Natural killer cell (primary cell): ENCODE results near the gene CASQ2. TPM values are rescaled to one million over a fixed set of nuclear protein-coding genes. Genes with fewer than 3 reads are reported as not detected.

Experiments
- ATAC-seq, 3 donors: fragments of 150-1000 bp in 2 of 3; fragments of 200-7000 bp in 1 of 3; cut with Tn5 transposase; 1 replicate in 1 of 3; 2 replicates in 2 of 3; pipeline ENCODE4 v1.10.0; 2021; ENCODE audit warnings: mild to moderate bottlenecking in 2 of 3, moderate library complexity in 2 of 3
- DNase-seq, 2 donors: peaks; one replicate each; pipeline versions ENCODE4 v3.0.0 to v3.0.0-alpha.2; 2013 to 2021; ENCODE audit warnings: mixed read lengths in 1 of 2
- H3K27ac ChIP-seq: one replicate; pipeline ENCODE4 v1.5.1; 2013; ENCODE audit warnings: mild to moderate bottlenecking, low read length
- H3K27me3 ChIP-seq: one replicate; pipeline ENCODE4 v1.6.1; 2013; ENCODE audit warnings: low read length; ENCODE audit not compliant: control insufficient read depth, insufficient read depth
- H3K36me3 ChIP-seq: one replicate; pipeline ENCODE4 v1.6.1; 2013; ENCODE audit warnings: low read length; ENCODE audit not compliant: control insufficient read depth, insufficient read depth
- H3K4me1 ChIP-seq: one replicate; pipeline ENCODE4 v1.6.1; 2013; ENCODE audit warnings: low read length; ENCODE audit not compliant: control insufficient read depth, insufficient read depth
- H3K4me3 ChIP-seq: one replicate; pipeline ENCODE4 v1.5.1; 2013; ENCODE audit warnings: low read length
- H3K9me3 ChIP-seq: one replicate; pipeline ENCODE4 v1.6.1; 2013; ENCODE audit warnings: low read length; ENCODE audit not compliant: control insufficient read depth, insufficient read depth
- H3K27ac Mint-ChIP-seq, 2 donors: one replicate each; pipeline ENCODE4 v1.8.0; 2022; ENCODE audit warnings: mild to moderate bottlenecking in 2 of 2, mixed read lengths in 2 of 2, moderate library complexity in 1 of 2
- H3K27me3 Mint-ChIP-seq, 2 donors: one replicate each; pipeline ENCODE4 v1.8.0; 2022; ENCODE audit warnings: low read depth in 2 of 2, mixed read lengths in 2 of 2
- H3K36me3 Mint-ChIP-seq: one replicate; pipeline ENCODE4 v1.8.0; 2022; ENCODE audit warnings: mixed read lengths
- H3K4me1 Mint-ChIP-seq, 2 donors: one replicate each; pipeline ENCODE4 v1.8.0; 2022; ENCODE audit warnings: mixed read lengths in 2 of 2
- H3K4me3 Mint-ChIP-seq: one replicate; pipeline ENCODE4 v1.8.0; 2022; ENCODE audit warnings: mild to moderate bottlenecking, moderate library complexity, mixed read lengths
- H3K9me3 Mint-ChIP-seq, 2 donors: one replicate each; pipeline ENCODE4 v1.8.0; 2022; ENCODE audit warnings: mixed read lengths in 2 of 2
- WGBS: methylation state at CpG from one replicate; pipeline ENCODE4 v1.1.7; 2013; ENCODE audit warnings: missing lambda C conversion rate; ENCODE audit not compliant: insufficient coverage; 5-methylcytosine and 5-hydroxymethylcytosine counted together
- intact Hi-C: fragments of 100-400 bp; cut with micrococcal nuclease; formaldehyde crosslinking; loops from one replicate; pipeline ENCODE4 v1.14.2; 2022
- total RNA-seq, 4 donors: library from RNA; stranded (reverse); fragments of 120-200 nt in 1 of 4; gene quantifications; one replicate each; pipeline versions ENCODE4 v1.2.3 to v1.2.4, GENCODE V29; 2013 to 2022
- TF ChIP-seq, protein P1 (sequence below): fragments of 200-600 bp; IDR thresholded peaks from one replicate; pipeline ENCODE4 v1.8.0; 2022; ENCODE audit warnings: antibody characterized with exemption

Gene CASQ2
- total RNA-seq: not detected
- total RNA-seq (2013): not detected

DNA sequence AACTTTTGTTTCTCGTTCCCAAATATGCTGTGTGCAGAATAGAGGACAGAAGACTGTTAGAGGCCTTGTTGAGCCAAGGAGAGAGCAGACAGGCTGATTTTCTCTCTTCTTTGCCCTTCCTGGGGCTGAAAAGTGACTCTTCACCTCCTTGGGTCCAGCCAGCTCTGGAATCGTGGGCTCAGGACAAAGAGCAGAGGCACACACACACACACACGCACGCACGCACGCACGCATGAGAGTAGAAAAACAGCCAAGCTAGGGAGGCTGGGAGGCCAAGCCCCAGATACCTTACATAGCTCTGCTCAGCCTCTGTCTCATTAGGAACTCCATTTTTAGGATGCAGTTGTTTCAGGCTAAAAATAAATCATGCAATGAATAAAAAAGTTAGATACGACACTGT, at the start of gene CASQ2:
Gene CASQ2, minus strand, starts transcription at position 166 of the 400 bp plus-strand sequence. CDS start 173 bp downstream, outside the sequence.
- Histone ChIP-seq H3K27ac (no peak within 1 kb of the TSS), H3K9me3 (no peaks in the 10 kb centered on the region), H3K4me1 (no peaks in the 10 kb centered on the region), H3K4me3 (no peak within 1 kb of the TSS), H3K27me3 (no peaks in the 10 kb centered on the region), H3K36me3 (no peaks in the 10 kb centered on the region)
- no peak within 1 kb of the TSS for H3K4me3 Mint-ChIP-seq
- intact Hi-C loops: no loop called here
- H3K27me3 Mint-ChIP-seq: peaks cover 10 to 17% of the 10 kb centered on the region in 2 donors
- no peak within 1 kb of the TSS for H3K27ac Mint-ChIP-seq
- H3K9me3 Mint-ChIP-seq: no peaks in the 10 kb centered on the region
- no peak for DNase-seq
- no peak for ATAC-seq
- WGBS: 77% methylated on average over 8 of the region's 8 CpGs
- H3K4me1 Mint-ChIP-seq: no peaks in the 10 kb centered on the region
- TF ChIP-seq, protein P1, sequence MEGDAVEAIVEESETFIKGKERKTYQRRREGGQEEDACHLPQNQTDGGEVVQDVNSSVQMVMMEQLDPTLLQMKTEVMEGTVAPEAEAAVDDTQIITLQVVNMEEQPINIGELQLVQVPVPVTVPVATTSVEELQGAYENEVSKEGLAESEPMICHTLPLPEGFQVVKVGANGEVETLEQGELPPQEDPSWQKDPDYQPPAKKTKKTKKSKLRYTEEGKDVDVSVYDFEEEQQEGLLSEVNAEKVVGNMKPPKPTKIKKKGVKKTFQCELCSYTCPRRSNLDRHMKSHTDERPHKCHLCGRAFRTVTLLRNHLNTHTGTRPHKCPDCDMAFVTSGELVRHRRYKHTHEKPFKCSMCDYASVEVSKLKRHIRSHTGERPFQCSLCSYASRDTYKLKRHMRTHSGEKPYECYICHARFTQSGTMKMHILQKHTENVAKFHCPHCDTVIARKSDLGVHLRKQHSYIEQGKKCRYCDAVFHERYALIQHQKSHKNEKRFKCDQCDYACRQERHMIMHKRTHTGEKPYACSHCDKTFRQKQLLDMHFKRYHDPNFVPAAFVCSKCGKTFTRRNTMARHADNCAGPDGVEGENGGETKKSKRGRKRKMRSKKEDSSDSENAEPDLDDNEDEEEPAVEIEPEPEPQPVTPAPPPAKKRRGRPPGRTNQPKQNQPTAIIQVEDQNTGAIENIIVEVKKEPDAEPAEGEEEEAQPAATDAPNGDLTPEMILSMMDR: no peak
- no peaks in the 10 kb centered on the region for H3K36me3 Mint-ChIP-seq

DNA sequence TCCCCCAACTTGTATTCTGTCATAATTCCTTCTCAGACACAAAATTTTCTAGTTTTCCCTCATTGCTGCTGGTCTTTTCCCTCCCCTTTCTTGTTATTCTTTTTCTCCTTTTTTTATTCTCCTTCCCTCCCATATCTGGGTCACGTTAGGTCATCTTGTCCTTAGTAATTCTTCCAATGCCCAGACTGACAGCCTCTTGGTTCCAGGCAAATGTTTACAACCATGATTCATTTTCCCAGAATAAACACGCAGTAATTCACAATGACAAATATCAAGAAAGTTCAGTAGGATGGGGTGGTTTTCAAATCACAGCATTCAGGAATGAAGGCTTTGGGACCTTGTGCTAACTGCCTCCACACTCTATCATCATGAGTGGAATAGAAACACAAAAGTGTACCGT, 47.2 kb upstream of the CASQ2 start:
- H3K9me3 ChIP-seq: no peaks in the 10 kb centered on the region
- no peaks in the 10 kb centered on the region for H3K4me1 Mint-ChIP-seq
- TF ChIP-seq, protein P1: no peak
- intact Hi-C loops: no loop called here
- peaks cover 22 to 39% of the 10 kb centered on the region in 2 donors for H3K27me3 Mint-ChIP-seq
- 67% methylated on average over 2 of the region's 3 CpGs for WGBS
- H3K36me3 Mint-ChIP-seq: no peaks in the 10 kb centered on the region
- no peak overlapping the region for H3K27ac ChIP-seq
- H3K4me3 ChIP-seq: no peak overlapping the region
- H3K9me3 Mint-ChIP-seq: no peaks in the 10 kb centered on the region
- no peak overlapping the region for H3K27ac Mint-ChIP-seq
- H3K4me3 Mint-ChIP-seq: no peak overlapping the region
- no peak for DNase-seq
- H3K36me3 ChIP-seq: no peaks in the 10 kb centered on the region
- no peak for ATAC-seq
- no peaks in the 10 kb centered on the region for H3K27me3 ChIP-seq
- no peaks in the 10 kb centered on the region for H3K4me1 ChIP-seq

DNA sequence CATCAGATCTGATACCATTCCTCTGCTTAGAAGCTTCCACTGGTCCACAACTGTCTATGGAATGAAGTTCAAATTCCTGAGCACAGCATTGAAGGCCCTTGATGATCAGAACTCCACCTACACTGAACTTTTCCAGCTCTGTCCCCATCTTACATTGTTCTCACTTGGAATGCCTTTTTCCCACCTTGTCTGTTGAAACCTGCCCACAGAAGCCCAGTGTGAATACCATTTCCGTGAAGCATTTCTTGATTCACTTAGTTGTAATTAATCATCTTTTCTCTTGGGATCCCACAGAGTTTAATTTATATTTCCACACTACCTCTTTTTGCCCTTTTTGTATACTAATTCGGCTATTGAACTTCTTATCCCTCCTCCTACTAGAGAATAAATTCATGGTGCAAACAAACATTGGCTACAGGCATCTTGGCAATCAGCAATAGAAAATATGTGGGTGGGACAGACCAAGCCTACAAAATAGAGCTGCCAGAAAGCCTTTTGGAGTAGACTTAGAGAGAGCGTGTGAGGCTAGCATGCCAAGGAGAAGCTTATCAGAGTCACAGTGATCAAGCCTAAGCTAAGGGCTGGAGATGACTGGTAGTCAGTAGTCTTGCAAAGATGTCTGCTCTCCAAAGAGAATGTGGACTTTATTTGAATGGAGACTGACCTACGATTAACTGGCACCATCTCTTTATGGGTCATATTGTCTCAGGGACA, 46.3 kb upstream of the CASQ2 start:
- H3K36me3 ChIP-seq: no peaks in the 10 kb centered on the region
- TF ChIP-seq, protein P1: no peak
- ATAC-seq (no peak), DNase-seq (no peak)
- no peaks in the 10 kb centered on the region for H3K9me3 Mint-ChIP-seq
- no peaks in the 10 kb centered on the region for H3K27me3 ChIP-seq
- no peaks in the 10 kb centered on the region for H3K9me3 ChIP-seq
- H3K36me3 Mint-ChIP-seq: no peaks in the 10 kb centered on the region
- H3K27ac Mint-ChIP-seq: no peak overlapping the region
- H3K4me3 Mint-ChIP-seq: no peak overlapping the region
- no peak overlapping the region for H3K4me3 ChIP-seq
- no peaks in the 10 kb centered on the region for H3K4me1 Mint-ChIP-seq
- peaks cover 20 to 32% of the 10 kb centered on the region in 2 donors for H3K27me3 Mint-ChIP-seq
- intact Hi-C loops: no loop called here
- no peak overlapping the region for H3K27ac ChIP-seq
- no peaks in the 10 kb centered on the region for H3K4me1 ChIP-seq
- WGBS: 94% methylated on average over 4 of the region's 4 CpGs

DNA sequence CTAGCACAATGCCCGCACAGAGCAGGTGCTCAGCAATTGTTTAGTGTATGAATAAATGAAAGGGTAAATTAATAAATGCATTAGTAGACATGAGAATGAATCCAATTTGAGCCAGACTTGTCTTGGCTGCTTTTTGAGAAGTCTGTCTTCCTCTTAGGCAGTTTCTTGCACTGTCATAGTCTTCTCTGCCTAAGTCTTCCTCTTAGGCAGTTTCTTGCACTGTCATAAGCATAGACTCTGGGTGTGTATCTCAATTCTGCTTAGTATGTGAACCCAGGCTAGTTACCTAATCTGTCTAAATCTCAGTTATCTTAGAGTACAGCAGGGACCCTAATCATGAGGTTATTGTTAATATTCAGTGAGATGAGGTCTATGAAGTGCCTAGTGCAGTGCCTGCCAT, 45.2 kb upstream of the CASQ2 start:
- Histone ChIP-seq H3K4me1 (no peaks in the 10 kb centered on the region), H3K27me3 (no peaks in the 10 kb centered on the region), H3K4me3 (no peak overlapping the region), H3K36me3 (no peaks in the 10 kb centered on the region), H3K27ac (no peak overlapping the region), H3K9me3 (no peaks in the 10 kb centered on the region)
- intact Hi-C loops: no loop called here
- H3K36me3 Mint-ChIP-seq: no peaks in the 10 kb centered on the region
- no peak for ATAC-seq
- TF ChIP-seq, protein P1: no peak
- no peaks in the 10 kb centered on the region for H3K9me3 Mint-ChIP-seq
- no peak for DNase-seq
- H3K4me3 Mint-ChIP-seq: no peak overlapping the region
- peaks cover 16 to 26% of the 10 kb centered on the region in 2 donors for H3K27me3 Mint-ChIP-seq
- 93% methylated on average over 1 of the region's 1 CpG for WGBS
- H3K27ac Mint-ChIP-seq: no peak overlapping the region
- H3K4me1 Mint-ChIP-seq: no peaks in the 10 kb centered on the region
